Peyer's patch (tissue), 4 donors: ENCODE data around the gene PPP2R1B. TPM values are rescaled to one million over a fixed set of nuclear protein-coding genes. Genes with fewer than 3 reads are reported as not detected.

Experiments
- DNase-seq, 3 donors: peaks; one replicate each; pipeline ENCODE4 v3.0.0-alpha.2; 2017 to 2019
- H3K27ac ChIP-seq, 4 donors: fragments of 200-600 bp; sonication (generic); one replicate each; pipeline ENCODE4 v1.5.1; 2016 to 2019
- H3K27me3 ChIP-seq, 2 donors: fragments of 200-600 bp; sonication (generic); one replicate each; pipeline ENCODE4 v1.5.1; 2019
- H3K36me3 ChIP-seq, 3 donors: fragments of 200-600 bp; sonication (generic); one replicate each; pipeline ENCODE4 v1.5.1; 2016 to 2019
- H3K4me1 ChIP-seq, 4 donors: fragments of 200-600 bp; sonication (generic); one replicate each; pipeline ENCODE4 v1.5.1; 2016 to 2019
- H3K4me3 ChIP-seq, 4 donors: fragments of 200-600 bp; sonication (generic); 1 replicate in 3 of 4; 2 replicates in 1 of 4; pipeline ENCODE4 v1.5.1; 2016 to 2019; ENCODE audit warnings: mild to moderate bottlenecking in 1 of 4
- H3K9me3 ChIP-seq, 4 donors: fragments of 200-600 bp; sonication (generic); one replicate each; pipeline ENCODE4 v1.5.1; 2016 to 2019; ENCODE audit warnings: mild to moderate bottlenecking in 1 of 4
- CTCF ChIP-seq, 6 experiments: fragments of 450-650 bp in 4 of 6; fragments of 200-600 bp in 2 of 6; sonication (generic) in 1 of 6; IDR thresholded peaks; one replicate each; pipeline ENCODE4 v1.5.1; 2017 to 2019; ENCODE audit warnings: antibody characterized with exemption in 6 of 6, mild to moderate bottlenecking in 3 of 6, moderate library complexity in 1 of 6
- POLR2A ChIP-seq, 2 donors: fragments of 450-650 bp; IDR thresholded peaks; one replicate each; pipeline ENCODE4 v1.5.1; 2017; ENCODE audit warnings: antibody characterized with exemption in 2 of 2, mild to moderate bottlenecking in 2 of 2, moderate library complexity in 2 of 2
- total RNA-seq, 4 donors: library from RNA; depleted of rRNA; stranded (reverse); fragments of >200 nt; gene quantifications; one replicate each; pipeline ENCODE4 v1.1.0, GENCODE V29; 2016

Gene PPP2R1B
- total RNA-seq, 4 donors from 2014 or later = 25.6 to 51.8 (median 41.7) TPM

DNA sequence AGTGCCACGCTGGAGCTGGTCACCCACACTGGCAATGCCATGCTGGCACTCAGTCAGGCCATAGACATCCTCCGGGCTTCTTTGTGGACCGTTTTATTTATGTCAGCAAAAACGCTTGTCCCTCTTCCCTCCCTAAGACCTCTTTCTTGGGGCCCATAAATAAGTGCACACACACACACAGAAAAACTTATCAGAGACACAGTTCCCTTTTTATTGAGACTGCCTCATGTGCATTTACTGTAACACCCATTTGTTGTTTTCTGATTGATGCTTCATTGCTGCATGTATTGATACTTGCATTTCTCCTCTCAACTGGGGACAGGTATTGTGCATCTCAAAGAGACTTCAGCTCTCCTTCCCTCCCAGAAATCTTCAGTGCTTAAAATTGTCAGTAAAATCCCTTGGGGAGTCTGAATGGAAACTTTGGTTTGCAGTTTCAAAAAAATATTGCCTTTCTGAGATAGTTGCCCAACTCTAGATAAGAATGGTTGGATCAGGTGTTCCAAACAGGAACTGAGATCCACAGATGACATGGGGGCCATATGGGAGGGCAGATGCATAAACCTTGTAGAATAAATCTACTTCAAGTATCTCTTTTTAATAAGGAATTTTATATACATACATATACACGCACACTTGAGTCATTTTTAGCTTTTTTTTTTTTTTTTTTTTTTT is 50.9 kb downstream of the PPP2R1B start:
- TF ChIP-seq POLR2A (IDR thresholded peaks at IDR 0.05) (no peak), CTCF (IDR thresholded peaks at IDR 0.05) (no peak)
- Histone ChIP-seq H3K4me1 (peaks cover 0 to 10% (median 0%) of the 10 kb centered on the region in 4 donors), H3K27ac (no peak overlapping the region), H3K27me3 (no peaks in the 10 kb centered on the region), H3K9me3 (no peaks in the 10 kb centered on the region), H3K36me3 (peaks cover 0 to 44% (median 0%) of the 10 kb centered on the region in 3 donors), H3K4me3 (no peak overlapping the region)
- no peak for DNase-seq

DNA sequence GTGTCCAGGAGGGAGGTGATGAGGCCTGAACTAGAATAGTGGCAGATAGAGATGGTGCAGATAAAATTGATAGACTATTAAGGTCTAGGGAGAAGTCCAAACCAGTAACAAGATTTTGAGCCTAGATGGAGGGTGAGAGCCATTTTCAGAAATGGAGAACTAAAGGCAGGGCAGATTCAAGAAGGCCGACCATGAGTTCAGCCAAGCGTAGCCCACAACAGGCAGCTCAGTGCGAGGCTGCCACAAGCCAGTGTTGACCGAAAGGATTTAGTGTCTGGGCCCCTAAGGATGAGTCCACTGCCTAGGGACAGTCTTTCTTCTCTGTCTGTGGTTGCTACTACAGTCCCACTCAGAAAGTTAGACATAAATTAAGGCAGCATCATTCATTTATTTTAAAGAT is 51.7 kb downstream of the PPP2R1B start:
- TF ChIP-seq CTCF (IDR thresholded peaks at IDR 0.05) = no peak
- TF ChIP-seq POLR2A (IDR thresholded peaks at IDR 0.05) = no peak
- Histone ChIP-seq H3K27me3 (no peaks in the 10 kb centered on the region), H3K4me3 (no peak overlapping the region), H3K27ac (no peak overlapping the region), H3K4me1 (peaks cover 0 to 10% (median 0%) of the 10 kb centered on the region in 4 donors), H3K36me3 (peaks cover 0 to 39% (median 0%) of the 10 kb centered on the region in 3 donors), H3K9me3 (no peaks in the 10 kb centered on the region)
- no peak for DNase-seq

- H3K4me3 ChIP-seq = no peak overlapping the region
- no peak overlapping the region for H3K27ac ChIP-seq
- TF ChIP-seq POLR2A (IDR thresholded peaks at IDR 0.05) (no peak), CTCF (IDR thresholded peaks at IDR 0.05) (no peak)
- no peaks in the 10 kb centered on the region for H3K27me3 ChIP-seq
- no peak for DNase-seq
- peaks cover 0 to 60% (median 0%) of the 10 kb centered on the region in 3 donors for H3K36me3 ChIP-seq
- H3K4me1 ChIP-seq = peaks cover 0 to 7% (median 0%) of the 10 kb centered on the region in 4 donors
- no peaks in the 10 kb centered on the region for H3K9me3 ChIP-seq
These were observed 58.5 kb downstream of the PPP2R1B start for GRCh38 chr11:111707691-111708067.

GRCh38 chr11:111707039-111707690 is 59.0 kb downstream of the PPP2R1B start:
- TF ChIP-seq CTCF (IDR thresholded peaks at IDR 0.05) = no peak
- no peak for TF ChIP-seq POLR2A (IDR thresholded peaks at IDR 0.05)
- no peak for DNase-seq
- Histone ChIP-seq H3K36me3 (peaks cover 0 to 56% (median 0%) of the 10 kb centered on the region in 3 donors), H3K27me3 (no peaks in the 10 kb centered on the region), H3K9me3 (no peaks in the 10 kb centered on the region), H3K27ac (peak overlapping the region in 1 of 4 donors; percentile 4), H3K4me3 (no peak overlapping the region), H3K4me1 (peaks cover 0 to 7% (median 0%) of the 10 kb centered on the region in 4 donors)

- H3K27me3 ChIP-seq = no peaks in the 10 kb centered on the region
- peaks cover 0 to 7% (median 0%) of the 10 kb centered on the region in 4 donors for H3K4me1 ChIP-seq
- TF ChIP-seq CTCF (IDR thresholded peaks at IDR 0.05) = no peak
- TF ChIP-seq POLR2A (IDR thresholded peaks at IDR 0.05) = no peak
- no peaks in the 10 kb centered on the region for H3K9me3 ChIP-seq
- H3K36me3 ChIP-seq = peaks cover 0 to 53% (median 0%) of the 10 kb centered on the region in 3 donors
- no peak for DNase-seq
- H3K27ac ChIP-seq = no peak overlapping the region
- no peak overlapping the region for H3K4me3 ChIP-seq
These were observed 62.6 kb downstream of the PPP2R1B start for GRCh38 chr11:111703576-111703975.
